Measurements from ENCODE around the gene TXNRD2. TPM values are rescaled to one million over a fixed set of nuclear protein-coding genes. Genes with fewer than 3 reads are reported as not detected.
"Not testable (repeated sequence)": the region's sequence is repeated elsewhere in the genome, so short reads cannot be mapped to it uniquely, and the experiment has no call there.

The TXNRD2 gene
- total and polyA plus RNA-seq, 2 donors (not counting 1 experiment from before 2014, with no cell fraction given) = 24.8 to 36.2 TPM

DNA sequence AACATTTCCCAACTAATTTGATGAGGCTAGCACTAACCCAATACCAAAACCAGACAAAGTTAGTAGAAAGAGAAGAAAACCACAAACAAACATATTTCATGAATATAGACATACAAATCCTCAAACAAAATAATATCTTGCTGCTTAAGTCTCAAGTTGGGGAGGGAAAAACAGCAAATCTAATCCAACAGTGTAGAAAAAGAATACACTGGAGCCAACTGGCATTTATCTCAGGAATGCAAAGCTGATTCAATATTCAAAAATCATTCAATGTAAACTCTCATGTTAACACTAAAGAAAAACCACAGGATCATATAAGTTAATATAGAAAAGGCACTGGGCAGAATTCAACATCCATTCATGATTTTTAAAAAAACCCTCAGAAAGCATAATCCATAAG, 105.1 kb downstream of the TXNRD2 start:
- ChIA-PET POLR2A (no interaction called here), CTCF (interaction anchor here (0.7 kb wide), 2 partner anchors 11 to 90 kb away, joined by 3 read pairs; no protein-coding TSS in a partner anchor)
- Mint-ChIP-seq H3K9me3 (ENCODE audit: insufficient read depth) (no peaks in the 10 kb centered on the region), H3K4me3 (no peak overlapping the region), H3K27me3 (no peaks in the 10 kb centered on the region), H3K4me1 (peaks cover 10% of the 10 kb centered on the region), H3K27ac (no peak overlapping the region)
- TF ChIP-seq EZH2 (IDR thresholded peaks at IDR 0.05; ENCODE audit: borderline replicate concordance, insufficient read depth, low read depth, low read length, poor library complexity, severe bottlenecking) = no peak
- TF ChIP-seq, protein P1, sequence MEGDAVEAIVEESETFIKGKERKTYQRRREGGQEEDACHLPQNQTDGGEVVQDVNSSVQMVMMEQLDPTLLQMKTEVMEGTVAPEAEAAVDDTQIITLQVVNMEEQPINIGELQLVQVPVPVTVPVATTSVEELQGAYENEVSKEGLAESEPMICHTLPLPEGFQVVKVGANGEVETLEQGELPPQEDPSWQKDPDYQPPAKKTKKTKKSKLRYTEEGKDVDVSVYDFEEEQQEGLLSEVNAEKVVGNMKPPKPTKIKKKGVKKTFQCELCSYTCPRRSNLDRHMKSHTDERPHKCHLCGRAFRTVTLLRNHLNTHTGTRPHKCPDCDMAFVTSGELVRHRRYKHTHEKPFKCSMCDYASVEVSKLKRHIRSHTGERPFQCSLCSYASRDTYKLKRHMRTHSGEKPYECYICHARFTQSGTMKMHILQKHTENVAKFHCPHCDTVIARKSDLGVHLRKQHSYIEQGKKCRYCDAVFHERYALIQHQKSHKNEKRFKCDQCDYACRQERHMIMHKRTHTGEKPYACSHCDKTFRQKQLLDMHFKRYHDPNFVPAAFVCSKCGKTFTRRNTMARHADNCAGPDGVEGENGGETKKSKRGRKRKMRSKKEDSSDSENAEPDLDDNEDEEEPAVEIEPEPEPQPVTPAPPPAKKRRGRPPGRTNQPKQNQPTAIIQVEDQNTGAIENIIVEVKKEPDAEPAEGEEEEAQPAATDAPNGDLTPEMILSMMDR (IDR thresholded peaks at IDR 0.05) = no peak
- Histone ChIP-seq H3K27ac (ENCODE audit: low read length in 2 of 2) (no peak overlapping the region), H3K9me3 (ENCODE audit: control extremely low read depth in 1 of 3, control insufficient read depth in 2 of 3, insufficient read depth in 1 of 3, low read length in 2 of 3) (no peaks in the 10 kb centered on the region), H4K20me1 (ENCODE audit: control insufficient read depth, insufficient read depth, low read length, poor library complexity, severe bottlenecking) (no peaks in the 10 kb centered on the region), H2AFZ (ENCODE audit: insufficient read depth, low read depth, low read length, poor library complexity, severe bottlenecking) (no peak overlapping the region), H3K27me3 (replicated peaks in 1 of 4; ENCODE audit: control extremely low read depth in 1 of 4, control insufficient read depth in 3 of 4, insufficient read depth in 4 of 4, low read length in 3 of 4) (no peaks in the 10 kb centered on the region), H3K9ac (ENCODE audit: low read length) (no peak overlapping the region), H3K4me2 (replicated peaks; ENCODE audit: low read depth, low read length, poor library complexity, severe bottlenecking) (no peak overlapping the region), H3K79me2 (ENCODE audit: control insufficient read depth, insufficient read depth, low read length) (peaks cover 3% of the 10 kb centered on the region), H3K36me3 (replicated peaks in 1 of 2; ENCODE audit: control extremely low read depth in 1 of 2, control insufficient read depth in 1 of 2, extremely low read depth in 1 of 2, insufficient read depth in 2 of 2, low read length in 1 of 2) (no peaks in the 10 kb centered on the region), H3K4me1 (ENCODE audit: control insufficient read depth in 2 of 2, insufficient read depth in 2 of 2, low read length in 2 of 2) (peaks cover 0 to 5% of the 10 kb centered on the region in 2 donors), H3K4me3 (ENCODE audit: control extremely low read depth in 1 of 5, extremely low read depth in 1 of 5, insufficient read depth in 1 of 5, low read depth in 2 of 5, low read length in 4 of 5) (no peak overlapping the region)
- ATAC-seq (ENCODE audit: low read depth) (no peak), DNase-seq (no peak)
- intact Hi-C loops (cut with micrococcal nuclease) = loop anchor here (10.0 kb wide), 1 partner anchor 58 kb away; no protein-coding TSS in a partner anchor

GRCh38 chr22:19834599-19834998, 107.0 kb downstream of the TXNRD2 start:
- Mint-ChIP-seq H3K4me3 (no peak overlapping the region), H3K27me3 (no peaks in the 10 kb centered on the region), H3K27ac (no peak overlapping the region), H3K4me1 (peaks cover 10% of the 10 kb centered on the region), H3K9me3 (ENCODE audit: insufficient read depth) (no peaks in the 10 kb centered on the region)
- Histone ChIP-seq H3K4me3 (ENCODE audit: control extremely low read depth in 1 of 5, extremely low read depth in 1 of 5, insufficient read depth in 1 of 5, low read depth in 2 of 5, low read length in 4 of 5) (no peak overlapping the region), H3K4me2 (replicated peaks; ENCODE audit: low read depth, low read length, poor library complexity, severe bottlenecking) (no peak overlapping the region), H3K79me2 (ENCODE audit: control insufficient read depth, insufficient read depth, low read length) (peaks cover 3% of the 10 kb centered on the region), H3K9ac (ENCODE audit: low read length) (no peak overlapping the region), H2AFZ (ENCODE audit: insufficient read depth, low read depth, low read length, poor library complexity, severe bottlenecking) (no peak overlapping the region), H3K27me3 (replicated peaks in 1 of 4; ENCODE audit: control extremely low read depth in 1 of 4, control insufficient read depth in 3 of 4, insufficient read depth in 4 of 4, low read length in 3 of 4) (no peaks in the 10 kb centered on the region), H3K27ac (ENCODE audit: low read length in 2 of 2) (no peak overlapping the region), H4K20me1 (ENCODE audit: control insufficient read depth, insufficient read depth, low read length, poor library complexity, severe bottlenecking) (no peaks in the 10 kb centered on the region), H3K36me3 (replicated peaks in 1 of 2; ENCODE audit: control extremely low read depth in 1 of 2, control insufficient read depth in 1 of 2, extremely low read depth in 1 of 2, insufficient read depth in 2 of 2, low read length in 1 of 2) (no peaks in the 10 kb centered on the region), H3K4me1 (ENCODE audit: control insufficient read depth in 2 of 2, insufficient read depth in 2 of 2, low read length in 2 of 2) (peaks cover 0 to 5% of the 10 kb centered on the region in 2 donors), H3K9me3 (ENCODE audit: control extremely low read depth in 1 of 3, control insufficient read depth in 2 of 3, insufficient read depth in 1 of 3, low read length in 2 of 3) (no peaks in the 10 kb centered on the region)
- CTCF ChIA-PET = no interaction called here
- POLR2A ChIA-PET = no interaction called here
- intact Hi-C loops (cut with micrococcal nuclease) = loop anchor here (10.0 kb wide), 1 partner anchor 60 kb away; no protein-coding TSS in a partner anchor
- DNase-seq (no peak), ATAC-seq (ENCODE audit: low read depth) (no peak)
- no peak for TF ChIP-seq EZH2 (IDR thresholded peaks at IDR 0.05; ENCODE audit: borderline replicate concordance, insufficient read depth, low read depth, low read length, poor library complexity, severe bottlenecking)
- TF ChIP-seq, protein P1 (IDR thresholded peaks at IDR 0.05) = no peak

DNA sequence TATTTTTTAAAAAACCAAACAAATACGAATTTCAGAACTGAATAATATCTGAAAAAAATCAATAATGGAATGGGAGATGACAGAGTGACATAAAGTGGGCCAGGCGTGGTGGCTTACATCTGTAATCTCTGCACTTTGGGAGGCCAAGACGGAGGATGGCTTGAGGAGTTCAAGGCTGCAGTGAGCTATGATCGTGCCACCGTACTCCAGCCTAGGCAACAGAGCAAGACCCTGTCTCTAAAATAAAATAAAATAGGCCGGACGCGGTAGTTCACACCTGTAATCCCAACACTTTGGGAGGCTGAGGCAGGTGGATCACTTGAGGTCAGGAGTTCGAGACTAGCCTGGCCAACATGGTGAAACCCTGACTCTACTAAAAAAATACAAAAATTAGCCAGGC, 108.3 kb downstream of the TXNRD2 start:
- H3K4me2 ChIP-seq (replicated peaks; ENCODE audit: low read depth, low read length, poor library complexity, severe bottlenecking); H3K27me3 Mint-ChIP-seq; H3K27me3 ChIP-seq (replicated peaks in 1 of 4; ENCODE audit: control extremely low read depth in 1 of 4, control insufficient read depth in 3 of 4, insufficient read depth in 4 of 4, low read length in 3 of 4); H2AFZ ChIP-seq (ENCODE audit: insufficient read depth, low read depth, low read length, poor library complexity, severe bottlenecking); DNase-seq; H3K4me3 Mint-ChIP-seq; H3K27ac ChIP-seq (ENCODE audit: low read length in 2 of 2); H3K4me3 ChIP-seq (ENCODE audit: control extremely low read depth in 1 of 5, extremely low read depth in 1 of 5, insufficient read depth in 1 of 5, low read depth in 2 of 5, low read length in 4 of 5); H3K79me2 ChIP-seq (ENCODE audit: control insufficient read depth, insufficient read depth, low read length); H3K9me3 Mint-ChIP-seq (ENCODE audit: insufficient read depth); POLR2A ChIA-PET; H4K20me1 ChIP-seq (ENCODE audit: control insufficient read depth, insufficient read depth, low read length, poor library complexity, severe bottlenecking); ATAC-seq (ENCODE audit: low read depth); H3K36me3 ChIP-seq (replicated peaks in 1 of 2; ENCODE audit: control extremely low read depth in 1 of 2, control insufficient read depth in 1 of 2, extremely low read depth in 1 of 2, insufficient read depth in 2 of 2, low read length in 1 of 2); H3K9me3 ChIP-seq (ENCODE audit: control extremely low read depth in 1 of 3, control insufficient read depth in 2 of 3, insufficient read depth in 1 of 3, low read length in 2 of 3); H3K9ac ChIP-seq (ENCODE audit: low read length); H3K4me1 ChIP-seq (ENCODE audit: control insufficient read depth in 2 of 2, insufficient read depth in 2 of 2, low read length in 2 of 2); H3K27ac Mint-ChIP-seq: not testable (repeated sequence)
- CTCF ChIA-PET = interaction anchor here (1.5 kb wide), 1 partner anchor 18 kb away, joined by 3 read pairs; no protein-coding TSS in a partner anchor
- H3K4me1 Mint-ChIP-seq = peaks cover 10% of the 10 kb centered on the region
- WGBS (ENCODE audit: insufficient coverage) = 100% methylated on average over 1 of the region's 9 CpGs
- intact Hi-C loops (cut with micrococcal nuclease) = loop anchor here (10.0 kb wide), 1 partner anchor 61 kb away; no protein-coding TSS in a partner anchor
